ENCODE measurements around the gene RAB1A. TPM values are rescaled to one million over a fixed set of nuclear protein-coding genes. Genes with fewer than 3 reads are reported as not detected.

RAB1A gene
- total and polyA plus RNA-seq, 2 of the 13 experiments (the other 11 are each of a cell fraction or from before 2014, with no cell fraction given), result 206 to 226 TPM

DNA sequence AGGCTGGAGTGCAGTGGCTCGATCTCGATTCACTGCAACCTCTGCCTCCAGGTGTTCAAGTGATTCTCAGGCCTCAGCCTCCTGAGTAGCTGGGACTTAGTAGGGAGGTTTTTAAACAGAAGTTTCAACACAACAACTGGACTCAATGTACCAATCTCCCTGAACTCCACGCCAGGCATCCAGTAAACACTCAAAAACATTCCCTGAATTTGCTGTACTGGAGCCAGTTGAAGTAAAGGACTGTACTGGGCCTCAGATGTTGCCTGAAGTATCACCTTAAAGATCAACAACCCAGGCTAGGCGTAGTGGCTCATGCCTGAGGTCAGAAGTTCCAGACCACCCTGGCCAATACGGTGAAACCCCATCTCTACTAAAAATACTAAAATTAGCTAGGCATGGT, 22.4 kb downstream of the RAB1A start:
- TF ChIP-seq TEAD2 (CRISPR knock-in tag; IDR thresholded peaks at IDR 0.05) (no peak), POLR2G (IDR thresholded peaks at IDR 0.05; ENCODE audit: low read depth, low read length) (no peak), NFKBIZ (CRISPR knock-in tag; IDR thresholded peaks at IDR 0.05) (no peak), ZKSCAN1 (IDR thresholded peaks at IDR 0.05; ENCODE audit: low read length) (0 out of 2 replicates have a peak, but pooled peaks have one; percentile 18)
- TF ChIP-seq, protein P1, sequence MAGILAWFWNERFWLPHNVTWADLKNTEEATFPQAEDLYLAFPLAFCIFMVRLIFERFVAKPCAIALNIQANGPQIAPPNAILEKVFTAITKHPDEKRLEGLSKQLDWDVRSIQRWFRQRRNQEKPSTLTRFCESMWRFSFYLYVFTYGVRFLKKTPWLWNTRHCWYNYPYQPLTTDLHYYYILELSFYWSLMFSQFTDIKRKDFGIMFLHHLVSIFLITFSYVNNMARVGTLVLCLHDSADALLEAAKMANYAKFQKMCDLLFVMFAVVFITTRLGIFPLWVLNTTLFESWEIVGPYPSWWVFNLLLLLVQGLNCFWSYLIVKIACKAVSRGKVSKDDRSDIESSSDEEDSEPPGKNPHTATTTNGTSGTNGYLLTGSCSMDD (CRISPR knock-in tag; IDR thresholded peaks at IDR 0.05), result no peak
- peaks cover 86% of the 10 kb centered on the region for H4K20me1 ChIP-seq (ENCODE audit: insufficient read depth, low read length)
- H3K9ac ChIP-seq (ENCODE audit: insufficient read depth, low read depth, low read length), result no peak overlapping the region
- no peak for FAIRE-seq
- no peak overlapping the region for H3K4me2 ChIP-seq (ENCODE audit: low read depth, low read length)
- in situ Hi-C loops (cut with HindIII; ENCODE audit: extremely low pct_ligation_motif_present, low pct_unique_long_range_greater_than_20kb), result no loop called here
- intact Hi-C loops (cut with micrococcal nuclease; ENCODE audit: unreplicated experiment), result no loop called here
- BruUV-seq (replicated peaks), result no TSS peak
- H2AFZ ChIP-seq (ENCODE audit: low read length), result no peak overlapping the region
- H3K4me3 ChIP-seq (replicated peaks in 1 of 3; ENCODE audit: insufficient read depth in 1 of 3, low read depth in 2 of 3, low read length in 3 of 3), result no peak overlapping the region
- no peaks in the 10 kb centered on the region for H3K9me3 ChIP-seq (ENCODE audit: low read length)
- POLR2A ChIA-PET, result interaction anchor here (0.7 kb wide), 1 partner anchor 30 kb away, joined by 3 read pairs; no protein-coding TSS in a partner anchor
- 97% methylated on average over 5 of the region's 5 CpGs for WGBS (ENCODE audit: low lambda C conversion rate)
- no peak for DNase-seq (ENCODE audit: low spot score)
- CTCF ChIA-PET (ENCODE audit: low intra/inter-chr PET ratio, low total read pairs), result no interaction called here
- peaks cover 96% of the 10 kb centered on the region for H3K79me2 ChIP-seq (ENCODE audit: insufficient read depth, low read length)
- no peaks in the 10 kb centered on the region for H3K27me3 ChIP-seq (ENCODE audit: control insufficient read depth in 1 of 2, insufficient read depth in 2 of 2, low read length in 2 of 2)
- peak; percentile 44 for ATAC-seq
- peaks cover 13 to 36% of the 10 kb centered on the region in 2 experiments for H3K36me3 ChIP-seq (replicated peaks in 1 of 2; ENCODE audit: control insufficient read depth in 1 of 2, insufficient read depth in 2 of 2, low read length in 2 of 2)
- H3K4me1 ChIP-seq (ENCODE audit: insufficient read depth, low read length), result no peaks in the 10 kb centered on the region
- H3K27ac ChIP-seq (ENCODE audit: extremely low read length, insufficient read depth, low read length), result no peak overlapping the region

DNA sequence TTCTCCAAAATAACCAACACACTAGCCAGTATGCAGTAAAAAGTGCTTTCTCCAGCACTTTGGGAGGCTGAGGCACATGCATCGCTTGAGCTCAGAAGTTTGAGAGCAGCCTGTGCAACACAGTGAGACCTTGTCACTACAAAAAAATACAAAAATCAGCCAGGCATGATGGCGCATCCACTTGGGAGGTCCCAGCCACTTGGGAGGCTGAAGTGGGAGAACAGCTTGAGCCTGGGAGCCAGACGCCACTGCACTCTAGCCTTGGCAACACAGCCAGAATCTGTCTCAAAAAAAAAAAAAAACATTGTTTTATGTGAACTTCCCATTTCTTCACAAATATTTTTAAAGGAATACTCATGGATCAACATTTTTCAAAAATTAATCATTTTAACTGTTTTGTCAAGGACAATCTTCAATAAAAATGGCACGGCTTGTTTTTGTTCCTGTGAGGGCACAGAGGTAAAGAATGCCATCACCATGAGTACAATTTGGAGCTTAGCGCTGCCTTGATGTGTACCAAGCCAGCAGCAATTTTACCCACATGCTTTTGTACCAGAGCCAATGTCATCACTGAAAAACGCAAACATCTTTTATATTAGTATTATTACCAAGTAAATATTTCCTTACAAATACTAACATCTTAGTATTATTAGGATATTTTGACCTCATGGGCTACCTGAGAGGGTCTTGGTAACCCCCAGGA, 26.7 kb downstream of the RAB1A start:
- POLR2A ChIA-PET, result interaction anchor here (1.4 kb wide), 1 partner anchor 27 kb away, joined by 6 read pairs; the partner anchor contains the start of gene RAB1A
- WGBS (ENCODE audit: low lambda C conversion rate), result 97% methylated on average over 6 of the region's 6 CpGs

More for the DNA sequence above, 26.7 kb downstream of the RAB1A start:
- no peak overlapping the region for H3K4me3 ChIP-seq (replicated peaks in 1 of 3; ENCODE audit: insufficient read depth in 1 of 3, low read depth in 2 of 3, low read length in 3 of 3)
- peaks cover 14% of the 10 kb centered on the region for H3K4me1 ChIP-seq (ENCODE audit: insufficient read depth, low read length)
- CTCF ChIA-PET (ENCODE audit: low intra/inter-chr PET ratio, low total read pairs), result no interaction called here
- no peaks in the 10 kb centered on the region for H3K27me3 ChIP-seq (ENCODE audit: control insufficient read depth in 1 of 2, insufficient read depth in 2 of 2, low read length in 2 of 2)
- in situ Hi-C loops (cut with HindIII; ENCODE audit: extremely low pct_ligation_motif_present, low pct_unique_long_range_greater_than_20kb), result no loop called here
- H3K36me3 ChIP-seq (replicated peaks in 1 of 2; ENCODE audit: control insufficient read depth in 1 of 2, insufficient read depth in 2 of 2, low read length in 2 of 2), result peaks cover 24 to 70% of the 10 kb centered on the region in 2 experiments
- FAIRE-seq, result no peak
- no peaks in the 10 kb centered on the region for H3K9me3 ChIP-seq (ENCODE audit: low read length)
- no peak overlapping the region for H2AFZ ChIP-seq (ENCODE audit: low read length)
- TF ChIP-seq NBN (conservative IDR thresholded peaks at IDR 0.05), result no peak
- no peak for TF ChIP-seq YY1 (IDR thresholded peaks at IDR 0.05; ENCODE audit: insufficient read depth, insufficient replicate concordance, low read depth, low read length)
- no peak for TF ChIP-seq ZNF225 (CRISPR knock-in tag; IDR thresholded peaks at IDR 0.05)
- no peak for DNase-seq (ENCODE audit: low spot score)
- H3K79me2 ChIP-seq (ENCODE audit: insufficient read depth, low read length), result peaks cover 85% of the 10 kb centered on the region
- H3K27ac ChIP-seq (ENCODE audit: extremely low read length, insufficient read depth, low read length), result no peak overlapping the region
- BruUV-seq (replicated peaks), result no TSS peak
- no peak for ATAC-seq
- intact Hi-C loops (cut with micrococcal nuclease; ENCODE audit: unreplicated experiment), result no loop called here
- peaks cover 58% of the 10 kb centered on the region for H4K20me1 ChIP-seq (ENCODE audit: insufficient read depth, low read length)
- H3K4me2 ChIP-seq (ENCODE audit: low read depth, low read length), result no peak overlapping the region
- no peak overlapping the region for H3K9ac ChIP-seq (ENCODE audit: insufficient read depth, low read depth, low read length)
